Esophagus muscularis mucosa (tissue), 3 donors: ENCODE results near the gene SOX5.

Experiments
- CTCF ChIP-seq, 3 experiments: fragments of 200-600 bp in 2 of 3; fragments of 450-650 bp in 1 of 3; sonication (generic) in 2 of 3; IDR thresholded peaks; one replicate each; pipeline ENCODE4 v1.5.1; 2017 to 2019; ENCODE audit warnings: antibody characterized with exemption in 3 of 3, mild to moderate bottlenecking in 2 of 3, moderate library complexity in 1 of 3
- POLR2A ChIP-seq: fragments of 450-650 bp; IDR thresholded peaks from one replicate; pipeline ENCODE4 v1.6.1; 2017; ENCODE audit warnings: antibody characterized with exemption, moderate library complexity, mild to moderate bottlenecking, low read depth

GRCh38 chr12:23813206-23813605 is 136.3 kb downstream of the SOX5 start:
- no peak for TF ChIP-seq CTCF (IDR thresholded peaks at IDR 0.05)
- no peak for TF ChIP-seq POLR2A
